GM10248 (cell line): ENCODE results near the gene ZCCHC7.

Source experiments
- CTCF ChIA-PET: fragments of 300-600 bp; sonication (Branson Sonifier 250); formaldehyde crosslinking; extraction: SDS; loops from one replicate; lab custom pipeline; 2021; ENCODE audit warnings: antibody characterized with exemption; lab: Yijun Ruan, JAX
- POLR2A ChIA-PET: fragments of 350-650 bp; sonication (Branson Sonifier 250); formaldehyde crosslinking; extraction: SDS; loops from one replicate; lab custom pipeline; 2020; ENCODE audit warnings: antibody characterized with exemption; lab: Yijun Ruan, JAX
- DNase-seq: peaks from one replicate; pipeline ENCODE4 v3.0.0; 2012; ENCODE audit errors: extremely low spot score
- CTCF ChIP-seq: IDR thresholded peaks from 2 replicates; pipeline ENCODE4 v1.5.1; 2012; ENCODE audit warnings: mild to moderate bottlenecking, low read depth; ENCODE audit errors: extremely low read depth, missing control alignments, control extremely low read depth

ZCCHC7 gene

GRCh38 chr9:37251452-37251851, 131.1 kb downstream of the ZCCHC7 start:
- DNase-seq: no peak
- no peak for TF ChIP-seq CTCF
- ChIA-PET POLR2A (no interaction called here), CTCF (interaction anchor here (0.8 to 1.7 kb wide), 5 partner anchors 13 to 255 kb away, joined by 3 to 5 read pairs (median 4); no protein-coding TSS in a partner anchor)

- no peak for TF ChIP-seq CTCF
- ChIA-PET CTCF (no interaction called here), POLR2A (no interaction called here)
- DNase-seq: no peak
Measured at GRCh38 chr9:37253377-37253937, 133.1 kb downstream of the ZCCHC7 start.

GRCh38 chr9:37255187-37255586, 134.8 kb downstream of the ZCCHC7 start:
- TF ChIP-seq CTCF: no peak
- CTCF ChIA-PET: interaction anchor here (3.2 kb wide), 1 partner anchor 14 kb away, joined by 11 read pairs; no protein-coding TSS in a partner anchor
- POLR2A ChIA-PET: no interaction called here

GRCh38 chr9:37255944-37256862, 135.8 kb downstream of the ZCCHC7 start:
- ChIA-PET CTCF (interaction anchor here (3.2 kb wide), 1 partner anchor 15 kb away, joined by 11 read pairs; no protein-coding TSS in a partner anchor), POLR2A (no interaction called here)
- TF ChIP-seq CTCF: no peak
- DNase-seq: no peak

More at GRCh38 chr9:37255187-37255586, 134.8 kb downstream of the ZCCHC7 start:
- no peak for DNase-seq

- DNase-seq: no peak
- ChIA-PET CTCF (interaction anchor here (1.2 kb wide), 1 partner anchor 249 kb away, joined by 3 read pairs; no protein-coding TSS in a partner anchor), POLR2A (no interaction called here)
- no peak for TF ChIP-seq CTCF
Measured at GRCh38 chr9:37259951-37260350, 139.6 kb downstream of the ZCCHC7 start.

- ChIA-PET CTCF (interaction anchor here (1.1 to 1.4 kb wide), 3 partner anchors 14 to 266 kb away, joined by 3 read pairs; no protein-coding TSS in a partner anchor), POLR2A (no interaction called here)
- no peak for DNase-seq
- peak; percentile 12 for TF ChIP-seq CTCF
Measured at GRCh38 chr9:37262410-37262809, 142.0 kb downstream of the ZCCHC7 start.
